Cardiac fibroblast (primary cell): ENCODE data around the gene SIX4.

ENCODE experiments used
- DNase-seq, 2 donors: peaks; one replicate each; pipeline versions ENCODE4 v3.0.0 to v3.0.0-alpha.2; 2010; ENCODE audit warnings: low read depth in 2 of 2
- H3K4me3 ChIP-seq, 2 donors: replicated peaks in 1 of 2; 1 replicate in 1 of 2; 2 replicates in 1 of 2; pipeline ENCODE4 v1.5.1; 2011; ENCODE audit warnings: low read depth in 2 of 2, low read length in 2 of 2, mild to moderate bottlenecking in 2 of 2, moderate library complexity in 1 of 2
- TF ChIP-seq, protein P1 (sequence below): IDR thresholded peaks from one replicate; pipeline ENCODE4 v1.5.1; 2011; ENCODE audit warnings: low read depth, mild to moderate bottlenecking, low read length, inconsistent platforms

SIX4 gene

DNA sequence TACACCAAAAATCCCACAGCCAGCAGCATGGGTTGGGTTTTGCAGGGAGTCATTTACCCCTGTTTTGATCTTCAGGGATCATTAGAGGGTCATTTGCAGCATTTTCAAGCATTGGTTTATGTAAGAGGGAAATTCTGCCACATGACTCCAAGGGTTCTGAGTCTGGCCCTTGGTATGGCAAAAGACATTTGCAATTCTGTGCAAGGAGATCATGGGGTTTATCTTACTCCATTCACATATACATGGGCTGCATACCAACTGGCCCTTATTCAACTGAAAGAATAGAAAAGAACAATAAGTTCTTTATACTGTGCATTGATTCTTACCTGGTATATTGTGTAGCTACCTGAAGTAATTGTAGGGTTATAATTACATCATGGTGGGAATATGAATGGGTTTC lies 13.7 kb downstream of the SIX4 start:
- DNase-seq: no peak
- H3K4me3 ChIP-seq: no peak overlapping the region
- TF ChIP-seq, protein P1, sequence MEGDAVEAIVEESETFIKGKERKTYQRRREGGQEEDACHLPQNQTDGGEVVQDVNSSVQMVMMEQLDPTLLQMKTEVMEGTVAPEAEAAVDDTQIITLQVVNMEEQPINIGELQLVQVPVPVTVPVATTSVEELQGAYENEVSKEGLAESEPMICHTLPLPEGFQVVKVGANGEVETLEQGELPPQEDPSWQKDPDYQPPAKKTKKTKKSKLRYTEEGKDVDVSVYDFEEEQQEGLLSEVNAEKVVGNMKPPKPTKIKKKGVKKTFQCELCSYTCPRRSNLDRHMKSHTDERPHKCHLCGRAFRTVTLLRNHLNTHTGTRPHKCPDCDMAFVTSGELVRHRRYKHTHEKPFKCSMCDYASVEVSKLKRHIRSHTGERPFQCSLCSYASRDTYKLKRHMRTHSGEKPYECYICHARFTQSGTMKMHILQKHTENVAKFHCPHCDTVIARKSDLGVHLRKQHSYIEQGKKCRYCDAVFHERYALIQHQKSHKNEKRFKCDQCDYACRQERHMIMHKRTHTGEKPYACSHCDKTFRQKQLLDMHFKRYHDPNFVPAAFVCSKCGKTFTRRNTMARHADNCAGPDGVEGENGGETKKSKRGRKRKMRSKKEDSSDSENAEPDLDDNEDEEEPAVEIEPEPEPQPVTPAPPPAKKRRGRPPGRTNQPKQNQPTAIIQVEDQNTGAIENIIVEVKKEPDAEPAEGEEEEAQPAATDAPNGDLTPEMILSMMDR: no peak

- TF ChIP-seq, protein P1: no peak
- no peak overlapping the region for H3K4me3 ChIP-seq
- no peak for DNase-seq
Observed at GRCh38 chr14:60707858-60708257, 16.3 kb downstream of the SIX4 start.

DNA sequence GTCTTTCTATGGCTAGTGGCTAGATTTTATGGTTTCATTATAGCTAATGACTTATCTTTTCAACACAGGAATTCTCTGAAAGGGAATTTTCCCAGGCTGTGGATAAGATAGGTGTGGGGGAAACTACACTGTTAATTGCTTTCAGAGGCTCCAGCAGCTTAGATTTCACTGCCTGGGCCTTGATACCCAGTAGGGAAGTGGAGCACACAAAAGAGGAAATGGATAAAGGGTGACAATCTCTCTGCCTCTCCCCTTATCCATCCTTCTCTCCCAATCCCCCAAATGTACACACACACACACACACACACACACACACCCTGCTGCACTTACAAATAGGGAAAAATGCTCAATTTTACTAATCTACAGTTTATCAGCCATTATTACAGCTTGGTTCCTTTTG lies 19.1 kb downstream of the SIX4 start:
- TF ChIP-seq, protein P1: no peak
- H3K4me3 ChIP-seq: no peak overlapping the region

GRCh38 chr14:60700598-60700997 lies 23.6 kb downstream of the SIX4 start:
- DNase-seq: no peak
- TF ChIP-seq, protein P1: no peak
- no peak overlapping the region for H3K4me3 ChIP-seq

More for the DNA sequence above, 19.1 kb downstream of the SIX4 start:
- no peak for DNase-seq

DNA sequence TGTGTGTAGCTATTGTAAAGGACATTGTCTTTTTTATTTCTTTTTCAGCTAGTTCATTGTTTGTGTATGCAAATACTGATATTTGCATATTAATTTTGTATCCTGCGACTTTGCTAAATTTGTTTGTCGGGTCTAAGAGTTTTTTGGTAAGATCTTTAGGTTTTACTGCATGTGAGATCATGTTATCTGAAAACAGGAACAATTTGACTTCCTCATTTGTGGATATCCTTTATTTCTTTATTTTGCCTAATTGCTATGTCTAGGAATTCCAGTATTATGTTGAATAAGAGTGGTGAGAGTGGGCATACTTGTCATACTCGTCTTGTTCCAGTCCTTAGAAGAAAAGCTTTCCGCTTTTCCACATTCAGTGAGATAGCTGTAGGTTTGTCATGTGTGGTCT lies 28.8 kb downstream of the SIX4 start:
- no peak for DNase-seq
- TF ChIP-seq, protein P1: no peak
- no peak overlapping the region for H3K4me3 ChIP-seq

GRCh38 chr14:60691383-60692113 lies 32.6 kb downstream of the SIX4 start:
- TF ChIP-seq, protein P1: no peak

DNA sequence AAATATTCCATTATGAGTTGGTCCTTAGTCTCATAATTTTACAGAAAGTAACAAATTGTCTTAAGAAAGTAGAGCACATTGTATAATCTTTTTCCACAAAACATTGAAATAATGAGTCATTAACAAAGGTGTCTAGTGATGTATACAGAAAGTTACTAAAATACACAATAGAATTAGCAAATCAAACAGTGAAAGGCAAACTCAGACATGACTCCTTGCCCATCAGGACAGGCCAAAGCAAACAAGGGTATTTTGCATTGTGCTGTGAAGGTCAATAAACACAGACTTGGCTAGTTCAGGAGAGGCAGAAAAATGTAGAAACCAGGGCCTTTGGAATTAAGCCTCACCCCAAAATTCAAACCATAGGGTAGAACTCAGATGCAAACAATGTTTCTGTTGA lies 37.3 kb downstream of the SIX4 start:
- H3K4me3 ChIP-seq: no peak overlapping the region
- TF ChIP-seq, protein P1: no peak
- DNase-seq: no peak

More at GRCh38 chr14:60691383-60692113, 32.6 kb downstream of the SIX4 start:
- no peak for DNase-seq
- no peak overlapping the region for H3K4me3 ChIP-seq
